ENCODE data around the gene ZBTB5. TPM values are rescaled to one million over a fixed set of nuclear protein-coding genes. Genes with fewer than 3 reads are reported as not detected.

Gene ZBTB5
- total and polyA plus RNA-seq, 2 donors (not counting 3 experiments of a cell fraction or from before 2014, with no cell fraction given), result 10.0 to 13.7 TPM

DNA sequence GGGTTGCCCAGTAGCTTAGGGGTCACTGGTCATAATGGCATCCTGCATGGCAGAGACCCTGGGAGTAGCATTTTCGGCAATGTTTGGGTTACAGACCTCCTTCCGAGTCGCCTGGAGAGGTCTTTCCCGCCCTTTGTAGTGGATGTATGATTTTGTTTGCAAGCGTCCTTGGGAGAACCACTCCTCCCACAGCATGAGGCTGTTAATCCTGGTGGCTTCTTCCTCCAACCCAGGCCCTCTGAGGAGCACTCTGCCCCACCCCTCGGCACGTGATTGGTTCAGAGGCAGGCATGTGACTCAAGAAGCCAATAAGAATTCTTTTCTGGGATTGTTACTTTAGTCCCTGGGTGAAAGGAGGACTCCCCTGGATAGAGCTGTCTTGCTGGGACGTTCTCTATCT is 73.0 kb downstream of the ZBTB5 start:
- ChIA-PET POLR2A (no interaction called here), CTCF (interaction anchor here (1.5 to 3.3 kb wide), 2 partner anchors 396 to 519 kb away, joined by 4 to 18 read pairs; no protein-coding TSS in a partner anchor)
- intact Hi-C loops (cut with micrococcal nuclease) (no loop called here), dilution Hi-C loops (cut with MboI; ENCODE audit: extremely low pct_ligation_motif_present, low sequenced_read_pairs) (no loop called here)
- no peaks in the 10 kb centered on the region for H3K79me2 ChIP-seq (ENCODE audit: control insufficient read depth, insufficient read depth, low read length)
- H3K9ac ChIP-seq (replicated peaks; ENCODE audit: extremely low read depth, insufficient read depth, low read length), result no peak overlapping the region
- no peaks in the 10 kb centered on the region for H3K36me3 ChIP-seq (ENCODE audit: control insufficient read depth in 2 of 2, extremely low read depth in 1 of 2, insufficient read depth in 2 of 2, low read length in 2 of 2)
- H2AFZ ChIP-seq (ENCODE audit: low read depth, low read length), result no peak overlapping the region
- DNase-seq (ENCODE audit: low read depth, low spot score) (no peak), FAIRE-seq (no peak)
- H3K9me3 ChIP-seq (replicated peaks; ENCODE audit: control insufficient read depth, insufficient read depth, low read length), result no peaks in the 10 kb centered on the region
- no peak overlapping the region for H3K4me3 ChIP-seq (replicated peaks in 1 of 3; ENCODE audit: insufficient read depth in 1 of 3, low read depth in 1 of 3, low read length in 3 of 3)
- TF ChIP-seq, protein P1, sequence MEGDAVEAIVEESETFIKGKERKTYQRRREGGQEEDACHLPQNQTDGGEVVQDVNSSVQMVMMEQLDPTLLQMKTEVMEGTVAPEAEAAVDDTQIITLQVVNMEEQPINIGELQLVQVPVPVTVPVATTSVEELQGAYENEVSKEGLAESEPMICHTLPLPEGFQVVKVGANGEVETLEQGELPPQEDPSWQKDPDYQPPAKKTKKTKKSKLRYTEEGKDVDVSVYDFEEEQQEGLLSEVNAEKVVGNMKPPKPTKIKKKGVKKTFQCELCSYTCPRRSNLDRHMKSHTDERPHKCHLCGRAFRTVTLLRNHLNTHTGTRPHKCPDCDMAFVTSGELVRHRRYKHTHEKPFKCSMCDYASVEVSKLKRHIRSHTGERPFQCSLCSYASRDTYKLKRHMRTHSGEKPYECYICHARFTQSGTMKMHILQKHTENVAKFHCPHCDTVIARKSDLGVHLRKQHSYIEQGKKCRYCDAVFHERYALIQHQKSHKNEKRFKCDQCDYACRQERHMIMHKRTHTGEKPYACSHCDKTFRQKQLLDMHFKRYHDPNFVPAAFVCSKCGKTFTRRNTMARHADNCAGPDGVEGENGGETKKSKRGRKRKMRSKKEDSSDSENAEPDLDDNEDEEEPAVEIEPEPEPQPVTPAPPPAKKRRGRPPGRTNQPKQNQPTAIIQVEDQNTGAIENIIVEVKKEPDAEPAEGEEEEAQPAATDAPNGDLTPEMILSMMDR (IDR thresholded peaks at IDR 0.05; ENCODE audit: extremely low read depth in 1 of 2, insufficient read depth in 1 of 2, low read depth in 1 of 2, low read length in 2 of 2), result no peak
- TF ChIP-seq POLR2AphosphoS5 (IDR thresholded peaks at IDR 0.05; ENCODE audit: insufficient read depth, low read depth, low read length) (no peak), FOS (IDR thresholded peaks at IDR 0.05; ENCODE audit: borderline replicate concordance, insufficient read depth, low read length) (no peak), GATA2 (IDR thresholded peaks at IDR 0.05; ENCODE audit: insufficient read depth, insufficient read length, low read depth, low read length) (no peak), POLR2A (IDR thresholded peaks at IDR 0.05; ENCODE audit: low read depth, low read length) (no peak), EZH2 (IDR thresholded peaks at IDR 0.05; ENCODE audit: borderline replicate concordance, low read depth, low read length, severe bottlenecking) (no peak), JUN (IDR thresholded peaks at IDR 0.05; ENCODE audit: borderline replicate concordance, insufficient read depth, insufficient read length, low read depth) (no peak), MYC (IDR thresholded peaks at IDR 0.05; ENCODE audit: low read depth, low read length) (no peak)
- TF ChIP-seq, protein P2, sequence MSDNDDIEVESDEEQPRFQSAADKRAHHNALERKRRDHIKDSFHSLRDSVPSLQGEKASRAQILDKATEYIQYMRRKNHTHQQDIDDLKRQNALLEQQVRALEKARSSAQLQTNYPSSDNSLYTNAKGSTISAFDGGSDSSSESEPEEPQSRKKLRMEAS (IDR thresholded peaks at IDR 0.05; ENCODE audit: insufficient read depth, insufficient read length), result no peak
- no peak overlapping the region for H3K4me2 ChIP-seq (ENCODE audit: insufficient read depth, low read length)
- H3K4me1 ChIP-seq (ENCODE audit: control insufficient read depth, extremely low read depth, insufficient read depth, low read length), result no peaks in the 10 kb centered on the region
- no peaks in the 10 kb centered on the region for H4K20me1 ChIP-seq (replicated peaks; ENCODE audit: control insufficient read depth, extremely low read depth, insufficient read depth, low read length)
- no peak overlapping the region for H3K27ac ChIP-seq (ENCODE audit: insufficient read depth, low read depth, low read length)
- no peaks in the 10 kb centered on the region for H3K27me3 ChIP-seq (ENCODE audit: control insufficient read depth in 2 of 2, insufficient read depth in 2 of 2, low read length in 2 of 2)
- no TSS peak for BruUV-seq (replicated peaks)
- H3K9me1 ChIP-seq (replicated peaks; ENCODE audit: control insufficient read depth, extremely low read depth, insufficient read depth, low read length), result no peaks in the 10 kb centered on the region

Data from endothelial cell of umbilical vein (primary cell).